ENCODE results near the gene NAT14. TPM values are rescaled to one million over a fixed set of nuclear protein-coding genes. Genes with fewer than 3 reads are reported as not detected.
"Not testable (repeated sequence)": the region's sequence is repeated elsewhere in the genome, so short reads cannot be mapped to it uniquely, and the experiment has no call there.

Gene NAT14
- total RNA-seq, 1 donor from 2014 or later = 21.7 TPM

- intact Hi-C loops (cut with micrococcal nuclease) = no loop called here
- no peak overlapping the region for H3K27ac Mint-ChIP-seq
- peaks cover 7% of the 10 kb centered on the region for H3K4me1 Mint-ChIP-seq
- H3K36me3 Mint-ChIP-seq (ENCODE audit: low read depth) = no peaks in the 10 kb centered on the region
- no peak for DNase-seq
- peaks cover 3% of the 10 kb centered on the region for H3K27me3 Mint-ChIP-seq
- no peaks in the 10 kb centered on the region for H3K9me3 Mint-ChIP-seq
- H3K4me3 Mint-ChIP-seq = no peak overlapping the region
Measured at GRCh38 chr19:55491546-55492360, 6.8 kb downstream of the NAT14 start.

GRCh38 chr19:55492362-55492944 is 7.5 kb downstream of the NAT14 start:
- Mint-ChIP-seq H3K4me1 (peaks cover 5% of the 10 kb centered on the region), H3K4me3 (no peak overlapping the region), H3K27ac (no peak overlapping the region), H3K9me3 (no peaks in the 10 kb centered on the region), H3K27me3 (peaks cover 3% of the 10 kb centered on the region), H3K36me3 (ENCODE audit: low read depth) (no peaks in the 10 kb centered on the region)
- DNase-seq = no peak
- intact Hi-C loops (cut with micrococcal nuclease) = no loop called here

DNA sequence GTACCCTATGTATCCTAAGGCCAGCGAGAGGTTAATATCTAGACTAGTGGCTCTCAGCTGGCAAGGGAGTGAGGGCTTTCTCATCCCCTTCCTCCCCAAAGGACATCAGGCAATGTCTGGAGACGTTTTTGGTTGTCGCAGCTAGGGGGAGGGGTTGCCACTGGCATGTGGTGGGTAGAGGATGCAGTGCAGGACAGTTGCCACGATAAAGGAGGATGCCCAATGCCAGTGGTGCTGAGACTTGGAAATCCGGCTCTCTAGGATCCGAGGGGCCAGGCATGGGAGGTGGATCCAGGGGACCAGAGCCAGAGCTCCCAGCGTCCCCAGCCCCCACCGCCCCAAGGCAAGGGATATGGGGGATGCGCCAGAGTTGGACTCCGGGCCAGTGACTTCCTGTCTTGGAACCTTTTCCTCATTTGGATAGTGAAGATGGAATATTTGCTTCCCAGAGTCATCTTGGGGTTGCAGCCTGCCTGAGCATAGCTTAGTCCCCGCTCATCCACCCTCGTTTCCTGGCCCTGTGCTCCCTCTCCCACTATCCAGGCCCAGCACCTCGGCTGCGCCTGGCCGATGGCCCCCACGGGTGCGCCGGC is 8.2 kb downstream of the NAT14 start:
- Mint-ChIP-seq H3K27ac (no peak overlapping the region), H3K9me3 (no peaks in the 10 kb centered on the region), H3K27me3 (peaks cover 3% of the 10 kb centered on the region), H3K4me1 (peaks cover 3% of the 10 kb centered on the region), H3K36me3 (ENCODE audit: low read depth) (no peaks in the 10 kb centered on the region), H3K4me3 (no peak overlapping the region)
- intact Hi-C loops (cut with micrococcal nuclease) = no loop called here
- no peak for DNase-seq

DNA sequence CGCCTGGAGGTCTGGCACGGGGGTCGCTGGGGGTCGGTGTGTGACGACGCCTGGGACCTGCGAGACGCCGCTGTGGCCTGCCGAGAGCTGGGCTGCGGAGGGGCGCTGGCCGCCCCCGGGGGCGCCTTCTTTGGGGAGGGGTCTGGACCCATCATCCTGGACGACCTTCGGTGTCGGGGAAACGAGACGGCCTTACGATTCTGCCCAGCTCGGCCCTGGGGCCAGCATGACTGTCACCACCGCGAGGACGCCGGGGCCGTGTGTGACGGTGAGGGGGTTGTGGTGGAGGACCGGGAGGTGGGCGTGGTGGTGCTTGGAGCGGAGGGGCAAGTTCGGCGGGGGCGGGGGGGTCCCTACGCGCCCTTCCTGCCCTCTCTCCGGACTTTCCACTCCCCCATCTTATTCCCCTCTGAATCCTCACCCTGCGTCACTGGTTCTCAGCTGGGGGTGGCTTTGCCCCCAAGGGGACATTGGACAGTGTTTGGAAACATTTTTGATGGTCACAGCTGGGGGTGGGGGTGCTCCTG is 8.7 kb downstream of the NAT14 start:
- Mint-ChIP-seq H3K27me3 (peaks cover 3% of the 10 kb centered on the region), H3K36me3 (ENCODE audit: low read depth) (no peaks in the 10 kb centered on the region), H3K27ac (no peak overlapping the region), H3K4me3 (no peak overlapping the region), H3K4me1 (peaks cover 3% of the 10 kb centered on the region), H3K9me3 (no peaks in the 10 kb centered on the region)
- intact Hi-C loops (cut with micrococcal nuclease) = no loop called here
- no peak for DNase-seq

- Mint-ChIP-seq H3K4me1 (peaks cover 3% of the 10 kb centered on the region), H3K9me3 (no peaks in the 10 kb centered on the region), H3K27ac (no peak overlapping the region), H3K27me3 (peaks cover 3% of the 10 kb centered on the region), H3K36me3 (ENCODE audit: low read depth) (no peaks in the 10 kb centered on the region), H3K4me3 (peak overlapping the region; percentile 43)
- intact Hi-C loops (cut with micrococcal nuclease) = no loop called here
- no peak for DNase-seq
Measured at GRCh38 chr19:55494172-55494761, 9.3 kb downstream of the NAT14 start.

GRCh38 chr19:55495646-55496349 is 10.8 kb downstream of the NAT14 start:
- no peak overlapping the region for H3K4me3 Mint-ChIP-seq
- no peaks in the 10 kb centered on the region for H3K36me3 Mint-ChIP-seq (ENCODE audit: low read depth)
- no peak for DNase-seq
- peaks cover 3% of the 10 kb centered on the region for H3K4me1 Mint-ChIP-seq
- intact Hi-C loops (cut with micrococcal nuclease) = no loop called here
- peaks cover 3% of the 10 kb centered on the region for H3K27me3 Mint-ChIP-seq
- H3K27ac Mint-ChIP-seq = no peak overlapping the region
- H3K9me3 Mint-ChIP-seq = no peaks in the 10 kb centered on the region

DNA sequence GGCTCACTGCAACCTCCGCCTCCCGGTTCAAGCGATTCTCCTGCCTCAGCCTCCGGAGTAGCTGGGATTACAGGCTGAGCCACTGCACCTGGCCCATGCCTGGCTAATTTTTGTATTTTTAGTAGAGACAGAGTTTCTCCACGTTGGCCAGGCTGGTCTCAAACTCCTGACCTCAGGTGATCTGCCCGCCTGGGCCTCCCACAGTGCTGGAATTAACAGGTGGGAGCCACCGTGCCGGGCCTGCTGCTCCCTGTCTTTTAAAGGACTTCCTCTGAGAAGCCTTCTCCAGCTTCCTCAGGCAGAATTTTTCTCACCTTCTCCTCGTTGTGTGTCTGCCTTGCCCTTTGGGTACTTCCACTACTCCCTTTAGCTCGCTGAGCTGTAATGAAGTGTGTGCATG is 11.8 kb downstream of the NAT14 start:
- H3K9me3 Mint-ChIP-seq; intact Hi-C loops (cut with micrococcal nuclease); H3K4me3 Mint-ChIP-seq; DNase-seq; H3K27ac Mint-ChIP-seq; H3K4me1 Mint-ChIP-seq; H3K36me3 Mint-ChIP-seq (ENCODE audit: low read depth); H3K27me3 Mint-ChIP-seq: not testable (repeated sequence)

DNA sequence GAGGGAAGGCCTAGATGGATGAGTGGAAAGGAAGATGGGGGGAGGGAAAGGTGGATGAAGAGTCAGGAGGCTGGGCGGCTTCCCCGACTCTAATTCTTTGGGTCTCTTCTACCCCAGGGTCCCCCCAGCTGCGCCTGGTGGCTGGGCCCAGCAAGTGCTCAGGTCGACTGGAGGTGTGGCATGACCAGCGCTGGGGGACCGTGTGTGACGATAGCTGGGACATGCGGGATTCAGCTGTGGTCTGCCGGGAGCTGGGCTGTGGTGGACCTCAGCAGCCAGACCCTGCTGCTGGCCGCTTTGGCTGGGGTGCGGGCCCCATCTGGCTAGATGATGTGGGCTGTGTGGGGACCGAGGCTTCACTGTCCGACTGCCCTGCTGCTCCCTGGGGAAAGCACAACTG is 12.8 kb downstream of the NAT14 start:
- intact Hi-C loops (cut with micrococcal nuclease) = no loop called here
- Mint-ChIP-seq H3K4me3 (no peak overlapping the region), H3K27ac (no peak overlapping the region)

GRCh38 chr19:55498246-55498840 is 13.4 kb downstream of the NAT14 start:
- Mint-ChIP-seq H3K4me1 (peaks cover 14% of the 10 kb centered on the region), H3K9me3 (peaks cover 3% of the 10 kb centered on the region), H3K27me3 (no peaks in the 10 kb centered on the region), H3K36me3 (ENCODE audit: low read depth) (peaks cover 8% of the 10 kb centered on the region), H3K4me3 (no peak overlapping the region), H3K27ac (peak overlapping the region; percentile 43)
- no peak for DNase-seq
- intact Hi-C loops (cut with micrococcal nuclease) = no loop called here

More for the DNA sequence above, 12.8 kb downstream of the NAT14 start:
- peaks cover 12% of the 10 kb centered on the region for H3K4me1 Mint-ChIP-seq
- H3K27me3 Mint-ChIP-seq = no peaks in the 10 kb centered on the region
- H3K9me3 Mint-ChIP-seq = no peaks in the 10 kb centered on the region
- peaks cover 6% of the 10 kb centered on the region for H3K36me3 Mint-ChIP-seq (ENCODE audit: low read depth)
- no peak for DNase-seq

- Mint-ChIP-seq H3K36me3 (ENCODE audit: low read depth) (peaks cover 11% of the 10 kb centered on the region), H3K27ac (no peak overlapping the region), H3K9me3 (peaks cover 7% of the 10 kb centered on the region), H3K4me3 (no peak overlapping the region), H3K4me1 (peaks cover 20% of the 10 kb centered on the region), H3K27me3 (peaks cover 4% of the 10 kb centered on the region)
- no peak for DNase-seq
- intact Hi-C loops (cut with micrococcal nuclease) = loop anchor here (5.0 kb wide), 1 partner anchor 198 kb away; no protein-coding TSS in a partner anchor
Measured at GRCh38 chr19:55500368-55500952, 15.5 kb downstream of the NAT14 start.

- peaks cover 4% of the 10 kb centered on the region for H3K27me3 Mint-ChIP-seq
- no peak overlapping the region for H3K27ac Mint-ChIP-seq
- H3K4me3 Mint-ChIP-seq = peak overlapping the region; percentile 13
Measured at GRCh38 chr19:55502197-55502952, 17.4 kb downstream of the NAT14 start.

DNA sequence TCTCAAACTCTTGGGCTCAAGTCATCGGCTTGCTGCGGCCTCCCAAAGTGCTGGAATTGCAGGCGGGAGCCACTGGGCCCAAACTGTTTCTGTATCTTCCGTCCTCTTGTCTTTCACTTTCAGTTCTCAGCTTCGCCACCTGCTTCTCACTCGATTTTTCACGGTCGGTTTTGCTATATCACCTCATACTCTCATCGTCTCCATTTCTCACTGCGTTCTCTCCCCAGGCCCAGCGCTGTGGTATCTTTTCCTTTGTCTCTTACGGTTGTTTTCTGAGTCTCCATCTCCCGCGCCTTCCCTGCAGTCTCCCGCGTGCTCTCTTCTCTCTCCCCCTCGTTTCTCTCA is 18.1 kb downstream of the NAT14 start:
- Mint-ChIP-seq H3K4me1 (peaks cover 20% of the 10 kb centered on the region), H3K27ac (peak overlapping the region; percentile 84), H3K4me3 (peak overlapping the region; percentile 85), H3K27me3 (peaks cover 6% of the 10 kb centered on the region), H3K36me3 (ENCODE audit: low read depth) (peaks cover 11% of the 10 kb centered on the region), H3K9me3 (peaks cover 7% of the 10 kb centered on the region)
- DNase-seq = no peak
- intact Hi-C loops (cut with micrococcal nuclease) = loop anchor here (5.0 kb wide), 1 partner anchor 201 kb away; no protein-coding TSS in a partner anchor

More at GRCh38 chr19:55502197-55502952, 17.4 kb downstream of the NAT14 start:
- intact Hi-C loops (cut with micrococcal nuclease) = loop anchor here (5.0 kb wide), 1 partner anchor 200 kb away; no protein-coding TSS in a partner anchor
- no peak for DNase-seq
- Mint-ChIP-seq H3K4me1 (peaks cover 20% of the 10 kb centered on the region), H3K9me3 (peaks cover 7% of the 10 kb centered on the region), H3K36me3 (ENCODE audit: low read depth) (peaks cover 11% of the 10 kb centered on the region)

Measured in activated CD4-positive, alpha-beta T cell treated with anti-CD3 and anti-CD28 coated beads, Interleukin-2, amount 10 ng/mL, durations not matched to agents 24 days and 14 days (primary cell).